NT2/D1 (cell line): ENCODE data around the gene CDC6.
A peak's percentile ranks its signal among the peaks of the same experiment; 100 is the strongest.

Experiments
- DNase-seq: peaks from one replicate; pipeline ENCODE4 v3.0.0-alpha.2; 2011; ENCODE audit warnings: low read depth, low spot score
- H3K27me3 ChIP-seq: 2 replicates; pipeline ENCODE4 v1.6.0; 2011; ENCODE audit warnings: mild to moderate bottlenecking; ENCODE audit not compliant: insufficient read length, insufficient read depth
- H3K36me3 ChIP-seq: 2 replicates; pipeline ENCODE4 v1.6.1; 2011; ENCODE audit warnings: mild to moderate bottlenecking, low read length, mixed read lengths; ENCODE audit not compliant: insufficient read depth, insufficient read length
- H3K4me1 ChIP-seq: 2 replicates; pipeline ENCODE4 v1.5.1; 2011; ENCODE audit not compliant: insufficient read depth, insufficient read length
- H3K4me3 ChIP-seq: 2 replicates; pipeline ENCODE4 v1.5.1; 2011; ENCODE audit warnings: low read depth; ENCODE audit not compliant: insufficient read length
- H3K9ac ChIP-seq: 2 replicates; pipeline ENCODE4 v1.6.0; 2011; ENCODE audit warnings: low read depth; ENCODE audit not compliant: insufficient read length
- H3K9me3 ChIP-seq: 2 replicates; pipeline ENCODE4 v1.5.1; 2011; ENCODE audit warnings: mild to moderate bottlenecking, low read length; ENCODE audit not compliant: insufficient read depth
- SUZ12 ChIP-seq: IDR thresholded peaks from 2 replicates; pipeline ENCODE4 v1.6.1; 2011; ENCODE audit not compliant: insufficient read length, insufficient read depth; ENCODE audit errors: extremely low read depth
- YY1 ChIP-seq: IDR thresholded peaks from 2 replicates; pipeline ENCODE4 v1.6.1; 2011; ENCODE audit not compliant: insufficient read length, insufficient read depth
- ZNF274 ChIP-seq: IDR thresholded peaks from 2 replicates; pipeline ENCODE4 v1.6.1; 2011; ENCODE audit warnings: mild to moderate bottlenecking, low read depth, low read length

Gene CDC6

GRCh38 chr17:40350689-40351358 is 63.1 kb downstream of the CDC6 start:
- Histone ChIP-seq H3K9ac (peak overlapping the region; percentile 57), H3K27me3 (peaks cover 17% of the 10 kb centered on the region), H3K36me3 (peaks cover 76% of the 10 kb centered on the region), H3K4me3 (no peak overlapping the region), H3K4me1 (peaks cover 45% of the 10 kb centered on the region), H3K9me3 (no peaks in the 10 kb centered on the region)
- no peak for TF ChIP-seq YY1
- TF ChIP-seq ZNF274, result no peak
- no peak for TF ChIP-seq SUZ12
- DNase-seq, result no peak

- Histone ChIP-seq H3K4me1 (peaks cover 40% of the 10 kb centered on the region), H3K27me3 (peaks cover 16% of the 10 kb centered on the region), H3K9me3 (no peaks in the 10 kb centered on the region), H3K9ac (peak overlapping the region; percentile 57), H3K36me3 (peaks cover 82% of the 10 kb centered on the region), H3K4me3 (no peak overlapping the region)
- TF ChIP-seq SUZ12 (no peak), YY1 (no peak), ZNF274 (no peak)
- no peak for DNase-seq
These were observed 63.9 kb downstream of the CDC6 start for GRCh38 chr17:40351359-40352236.

GRCh38 chr17:40352237-40352778 is 64.6 kb downstream of the CDC6 start:
- Histone ChIP-seq H3K4me3 (no peak overlapping the region), H3K27me3 (peaks cover 16% of the 10 kb centered on the region), H3K9me3 (no peaks in the 10 kb centered on the region), H3K4me1 (peaks cover 33% of the 10 kb centered on the region), H3K9ac (no peak overlapping the region), H3K36me3 (peaks cover 84% of the 10 kb centered on the region)
- TF ChIP-seq SUZ12 (no peak), YY1 (no peak), ZNF274 (no peak)
- DNase-seq, result no peak

- H3K36me3 ChIP-seq, result peaks cover 83% of the 10 kb centered on the region
- no peak for DNase-seq
- TF ChIP-seq ZNF274 (no peak), SUZ12 (no peak), YY1 (no peak)
These were observed 65.2 kb downstream of the CDC6 start for GRCh38 chr17:40352779-40353394.

More at GRCh38 chr17:40352779-40353394, 65.2 kb downstream of the CDC6 start:
- Histone ChIP-seq H3K9ac (no peak overlapping the region), H3K27me3 (peaks cover 16% of the 10 kb centered on the region), H3K4me1 (peaks cover 33% of the 10 kb centered on the region), H3K9me3 (no peaks in the 10 kb centered on the region), H3K4me3 (no peak overlapping the region)
